ENCODE results near the gene RIPK4. TPM values are rescaled to one million over a fixed set of nuclear protein-coding genes. Genes with fewer than 3 reads are reported as not detected.

RIPK4 gene
- total and polyA plus RNA-seq, 2 of the 13 experiments (the other 11 are each of a cell fraction or from before 2014, with no cell fraction given) = 3.1 to 4.9 TPM

DNA sequence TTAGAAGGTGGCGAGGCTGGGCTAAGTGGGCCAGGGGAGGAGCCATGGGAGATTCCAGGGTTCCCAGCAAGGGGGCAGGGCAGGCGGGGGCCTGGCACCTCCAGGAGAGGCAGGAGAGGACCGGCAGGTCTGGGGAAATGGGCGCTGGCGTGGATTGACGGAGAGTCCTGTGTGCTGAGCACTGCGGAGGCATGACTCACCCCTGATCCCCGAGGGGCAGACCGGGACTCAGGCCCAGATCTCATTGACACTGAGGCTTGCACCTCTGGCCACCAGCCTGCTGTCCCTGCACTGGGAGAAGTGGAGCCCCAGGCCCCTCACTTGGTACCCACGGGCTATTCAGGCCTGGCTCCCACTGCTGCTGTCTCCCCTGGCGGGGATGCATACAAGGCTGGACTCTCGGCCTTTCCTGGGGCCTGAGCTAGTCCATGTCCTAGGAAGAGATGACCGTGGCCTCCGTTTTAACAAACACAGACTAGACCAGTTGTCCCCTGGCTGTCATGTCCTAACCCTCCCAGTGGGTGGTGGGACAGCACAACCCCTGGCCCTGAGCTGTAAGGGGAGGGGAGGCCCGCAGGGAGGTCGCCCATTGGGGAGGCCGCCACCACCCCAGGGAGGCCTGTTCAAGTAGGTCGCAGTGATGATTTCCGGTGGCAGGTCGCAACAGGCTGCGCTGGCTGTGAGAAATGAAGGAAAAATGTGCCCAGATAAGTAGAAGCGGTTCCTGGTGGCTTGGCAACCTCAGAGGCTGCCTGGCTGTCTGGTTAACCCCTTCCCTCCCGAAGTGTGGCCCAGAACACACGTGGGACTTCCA lies 39.7 kb downstream of the RIPK4 start (continued):
- TF ChIP-seq, protein P1, sequence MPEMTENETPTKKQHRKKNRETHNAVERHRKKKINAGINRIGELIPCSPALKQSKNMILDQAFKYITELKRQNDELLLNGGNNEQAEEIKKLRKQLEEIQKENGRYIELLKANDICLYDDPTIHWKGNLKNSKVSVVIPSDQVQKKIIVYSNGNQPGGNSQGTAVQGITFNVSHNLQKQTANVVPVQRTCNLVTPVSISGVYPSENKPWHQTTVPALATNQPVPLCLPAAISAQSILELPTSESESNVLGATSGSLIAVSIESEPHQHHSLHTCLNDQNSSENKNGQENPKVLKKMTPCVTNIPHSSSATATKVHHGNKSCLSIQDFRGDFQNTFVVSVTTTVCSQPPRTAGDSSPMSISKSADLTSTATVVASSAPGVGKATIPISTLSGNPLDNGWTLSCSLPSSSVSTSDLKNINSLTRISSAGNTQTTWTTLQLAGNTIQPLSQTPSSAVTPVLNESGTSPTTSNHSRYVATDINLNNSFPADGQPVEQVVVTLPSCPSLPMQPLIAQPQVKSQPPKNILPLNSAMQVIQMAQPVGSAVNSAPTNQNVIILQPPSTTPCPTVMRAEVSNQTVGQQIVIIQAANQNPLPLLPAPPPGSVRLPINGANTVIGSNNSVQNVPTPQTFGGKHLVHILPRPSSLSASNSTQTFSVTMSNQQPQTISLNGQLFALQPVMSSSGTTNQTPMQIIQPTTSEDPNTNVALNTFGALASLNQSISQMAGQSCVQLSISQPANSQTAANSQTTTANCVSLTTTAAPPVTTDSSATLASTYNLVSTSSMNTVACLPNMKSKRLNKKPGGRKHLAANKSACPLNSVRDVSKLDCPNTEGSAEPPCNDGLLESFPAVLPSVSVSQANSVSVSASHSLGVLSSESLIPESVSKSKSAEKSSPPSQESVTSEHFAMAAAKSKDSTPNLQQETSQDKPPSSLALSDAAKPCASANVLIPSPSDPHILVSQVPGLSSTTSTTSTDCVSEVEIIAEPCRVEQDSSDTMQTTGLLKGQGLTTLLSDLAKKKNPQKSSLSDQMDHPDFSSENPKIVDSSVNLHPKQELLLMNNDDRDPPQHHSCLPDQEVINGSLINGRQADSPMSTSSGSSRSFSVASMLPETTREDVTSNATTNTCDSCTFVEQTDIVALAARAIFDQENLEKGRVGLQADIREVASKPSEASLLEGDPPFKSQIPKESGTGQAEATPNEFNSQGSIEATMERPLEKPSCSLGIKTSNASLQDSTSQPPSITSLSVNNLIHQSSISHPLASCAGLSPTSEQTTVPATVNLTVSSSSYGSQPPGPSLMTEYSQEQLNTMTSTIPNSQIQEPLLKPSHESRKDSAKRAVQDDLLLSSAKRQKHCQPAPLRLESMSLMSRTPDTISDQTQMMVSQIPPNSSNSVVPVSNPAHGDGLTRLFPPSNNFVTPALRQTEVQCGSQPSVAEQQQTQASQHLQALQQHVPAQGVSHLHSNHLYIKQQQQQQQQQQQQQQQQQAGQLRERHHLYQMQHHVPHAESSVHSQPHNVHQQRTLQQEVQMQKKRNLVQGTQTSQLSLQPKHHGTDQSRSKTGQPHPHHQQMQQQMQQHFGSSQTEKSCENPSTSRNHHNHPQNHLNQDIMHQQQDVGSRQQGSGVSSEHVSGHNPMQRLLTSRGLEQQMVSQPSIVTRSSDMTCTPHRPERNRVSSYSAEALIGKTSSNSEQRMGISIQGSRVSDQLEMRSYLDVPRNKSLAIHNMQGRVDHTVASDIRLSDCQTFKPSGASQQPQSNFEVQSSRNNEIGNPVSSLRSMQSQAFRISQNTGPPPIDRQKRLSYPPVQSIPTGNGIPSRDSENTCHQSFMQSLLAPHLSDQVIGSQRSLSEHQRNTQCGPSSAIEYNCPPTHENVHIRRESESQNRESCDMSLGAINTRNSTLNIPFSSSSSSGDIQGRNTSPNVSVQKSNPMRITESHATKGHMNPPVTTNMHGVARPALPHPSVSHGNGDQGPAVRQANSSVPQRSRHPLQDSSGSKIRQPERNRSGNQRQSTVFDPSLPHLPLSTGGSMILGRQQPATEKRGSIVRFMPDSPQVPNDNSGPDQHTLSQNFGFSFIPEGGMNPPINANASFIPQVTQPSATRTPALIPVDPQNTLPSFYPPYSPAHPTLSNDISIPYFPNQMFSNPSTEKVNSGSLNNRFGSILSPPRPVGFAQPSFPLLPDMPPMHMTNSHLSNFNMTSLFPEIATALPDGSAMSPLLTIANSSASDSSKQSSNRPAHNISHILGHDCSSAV (CRISPR knock-in tag; IDR thresholded peaks at IDR 0.05; ENCODE audit: borderline replicate concordance) = no peak
- TF ChIP-seq MATR3 (CRISPR knock-in tag; IDR thresholded peaks at IDR 0.05) = no peak
- TF ChIP-seq, protein P2, sequence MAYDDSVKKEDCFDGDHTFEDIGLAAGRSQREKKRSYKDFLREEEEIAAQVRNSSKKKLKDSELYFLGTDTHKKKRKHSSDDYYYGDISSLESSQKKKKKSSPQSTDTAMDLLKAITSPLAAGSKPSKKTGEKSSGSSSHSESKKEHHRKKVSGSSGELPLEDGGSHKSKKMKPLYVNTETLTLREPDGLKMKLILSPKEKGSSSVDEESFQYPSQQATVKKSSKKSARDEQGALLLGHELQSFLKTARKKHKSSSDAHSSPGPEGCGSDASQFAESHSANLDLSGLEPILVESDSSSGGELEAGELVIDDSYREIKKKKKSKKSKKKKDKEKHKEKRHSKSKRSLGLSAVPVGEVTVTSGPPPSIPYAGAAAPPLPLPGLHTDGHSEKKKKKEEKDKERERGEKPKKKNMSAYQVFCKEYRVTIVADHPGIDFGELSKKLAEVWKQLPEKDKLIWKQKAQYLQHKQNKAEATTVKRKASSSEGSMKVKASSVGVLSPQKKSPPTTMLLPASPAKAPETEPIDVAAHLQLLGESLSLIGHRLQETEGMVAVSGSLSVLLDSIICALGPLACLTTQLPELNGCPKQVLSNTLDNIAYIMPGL (CRISPR knock-in tag; IDR thresholded peaks at IDR 0.05; ENCODE audit: borderline replicate concordance in 1 of 2, low read depth in 1 of 2) = 0 out of 4 replicates have a peak, but pooled peaks of 1 of the 2 experiments have one; percentile 19
- peak; percentile 23; the same call in 1 of the 2 replicates for TF ChIP-seq GATAD2A (CRISPR knock-in tag; IDR thresholded peaks at IDR 0.05)
- TF ChIP-seq NRL (CRISPR knock-in tag; IDR thresholded peaks at IDR 0.05; ENCODE audit: borderline replicate concordance) = no peak
- TF ChIP-seq, protein P3, sequence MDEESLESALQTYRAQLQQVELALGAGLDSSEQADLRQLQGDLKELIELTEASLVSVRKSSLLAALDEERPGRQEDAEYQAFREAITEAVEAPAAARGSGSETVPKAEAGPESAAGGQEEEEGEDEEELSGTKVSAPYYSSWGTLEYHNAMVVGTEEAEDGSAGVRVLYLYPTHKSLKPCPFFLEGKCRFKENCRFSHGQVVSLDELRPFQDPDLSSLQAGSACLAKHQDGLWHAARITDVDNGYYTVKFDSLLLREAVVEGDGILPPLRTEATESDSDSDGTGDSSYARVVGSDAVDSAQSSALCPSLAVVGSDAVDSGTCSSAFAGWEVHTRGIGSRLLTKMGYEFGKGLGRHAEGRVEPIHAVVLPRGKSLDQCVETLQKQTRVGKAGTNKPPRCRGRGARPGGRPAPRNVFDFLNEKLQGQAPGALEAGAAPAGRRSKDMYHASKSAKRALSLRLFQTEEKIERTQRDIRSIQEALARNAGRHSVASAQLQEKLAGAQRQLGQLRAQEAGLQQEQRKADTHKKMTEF (CRISPR knock-in tag; IDR thresholded peaks at IDR 0.05) = 0 out of 2 replicates have a peak, but pooled peaks have one; percentile 29
- TF ChIP-seq, protein P4, sequence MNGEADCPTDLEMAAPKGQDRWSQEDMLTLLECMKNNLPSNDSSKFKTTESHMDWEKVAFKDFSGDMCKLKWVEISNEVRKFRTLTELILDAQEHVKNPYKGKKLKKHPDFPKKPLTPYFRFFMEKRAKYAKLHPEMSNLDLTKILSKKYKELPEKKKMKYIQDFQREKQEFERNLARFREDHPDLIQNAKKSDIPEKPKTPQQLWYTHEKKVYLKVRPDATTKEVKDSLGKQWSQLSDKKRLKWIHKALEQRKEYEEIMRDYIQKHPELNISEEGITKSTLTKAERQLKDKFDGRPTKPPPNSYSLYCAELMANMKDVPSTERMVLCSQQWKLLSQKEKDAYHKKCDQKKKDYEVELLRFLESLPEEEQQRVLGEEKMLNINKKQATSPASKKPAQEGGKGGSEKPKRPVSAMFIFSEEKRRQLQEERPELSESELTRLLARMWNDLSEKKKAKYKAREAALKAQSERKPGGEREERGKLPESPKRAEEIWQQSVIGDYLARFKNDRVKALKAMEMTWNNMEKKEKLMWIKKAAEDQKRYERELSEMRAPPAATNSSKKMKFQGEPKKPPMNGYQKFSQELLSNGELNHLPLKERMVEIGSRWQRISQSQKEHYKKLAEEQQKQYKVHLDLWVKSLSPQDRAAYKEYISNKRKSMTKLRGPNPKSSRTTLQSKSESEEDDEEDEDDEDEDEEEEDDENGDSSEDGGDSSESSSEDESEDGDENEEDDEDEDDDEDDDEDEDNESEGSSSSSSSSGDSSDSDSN (CRISPR knock-in tag; IDR thresholded peaks at IDR 0.05) = peak; percentile 48
